ENCODE results near the gene ZNF783. TPM values are rescaled to one million over a fixed set of nuclear protein-coding genes. Genes with fewer than 3 reads are reported as not detected.

Gene ZNF783
- total and polyA plus RNA-seq, 9 donors, result 5.5 to 27.6 (median 17.0) TPM

- Histone ChIP-seq H3K4me1 (ENCODE audit: insufficient read depth) (peaks cover 7% of the 10 kb centered on the region), H3K9me3 (peaks cover 0 to 2% of the 10 kb centered on the region in 2 donors), H3K27me3 (no peaks in the 10 kb centered on the region), H3K27ac (no peak overlapping the region), H3K4me3 (no peak overlapping the region), H3K36me3 (no peaks in the 10 kb centered on the region)
- intact Hi-C loops (cut with DNase I), result no loop called here
- no peak for DNase-seq
- no peak for TF ChIP-seq CTCF (IDR thresholded peaks at IDR 0.05)
- TF ChIP-seq EP300 (IDR thresholded peaks at IDR 0.05), result no peak
- no peak for TF ChIP-seq POLR2A (IDR thresholded peaks at IDR 0.05)
- WGBS, 3 donors, result 79 to 88% (median 83%) methylated on average over 3 of the region's 3 CpGs
These were observed 23.9 kb upstream of the ZNF783 start for GRCh38 chr7:149238051-149238450.

- TF ChIP-seq EP300 (IDR thresholded peaks at IDR 0.05), result no peak
- no peak for TF ChIP-seq POLR2A (IDR thresholded peaks at IDR 0.05)
- TF ChIP-seq CTCF (IDR thresholded peaks at IDR 0.05), result peak; percentile 80 to 91 (median 88)
- Histone ChIP-seq H3K27me3 (no peaks in the 10 kb centered on the region), H3K27ac (peak within 1 kb of the TSS in 1 of 2 donors; percentile 80), H3K4me1 (ENCODE audit: insufficient read depth) (peaks cover 7% of the 10 kb centered on the region), H3K9me3 (peaks cover 0 to 2% of the 10 kb centered on the region in 2 donors), H3K4me3 (peak within 1 kb of the TSS; percentile 97), H3K36me3 (no peaks in the 10 kb centered on the region)
- 0 to 1% (median 1%) methylated on average over 42 to 64 of the region's 64 CpGs for WGBS, 3 donors
- intact Hi-C loops (cut with DNase I), result no loop called here
- DNase-seq, result peak; percentile 82 to 91 (median 86)
These were observed 22.5 kb upstream of the ZNF783 start, which contains the start of gene ZNF212 for GRCh38 chr7:149239345-149240143. Gene ZNF212, plus strand, starts transcription at chr7:149239651. Its CDS starts 128 bp downstream, at chr7:149239779.

GRCh38 chr7:149240637-149241036 lies 21.4 kb upstream of the ZNF783 start:
- WGBS, 3 donors, result 75 to 81% (median 76%) methylated on average over 5 of the region's 5 CpGs
- H3K4me1 ChIP-seq (ENCODE audit: insufficient read depth), result peaks cover 7% of the 10 kb centered on the region
- intact Hi-C loops (cut with DNase I), result no loop called here
- no peaks in the 10 kb centered on the region for H3K27me3 ChIP-seq
- no peak for TF ChIP-seq CTCF (IDR thresholded peaks at IDR 0.05)
- no peak for TF ChIP-seq POLR2A (IDR thresholded peaks at IDR 0.05)
- no peak for TF ChIP-seq EP300 (IDR thresholded peaks at IDR 0.05)
- no peaks in the 10 kb centered on the region for H3K36me3 ChIP-seq
- no peak for DNase-seq
- peaks cover 0 to 2% of the 10 kb centered on the region in 2 donors for H3K9me3 ChIP-seq
- peak overlapping the region; percentile 97 for H3K4me3 ChIP-seq
- no peak overlapping the region for H3K27ac ChIP-seq

GRCh38 chr7:149241696-149242095 lies 20.3 kb upstream of the ZNF783 start:
- DNase-seq, result no peak
- TF ChIP-seq EP300 (IDR thresholded peaks at IDR 0.05) (no peak), POLR2A (IDR thresholded peaks at IDR 0.05) (no peak), CTCF (IDR thresholded peaks at IDR 0.05) (no peak)
- WGBS, 3 donors, result 93 to 97% (median 96%) methylated on average over 5 of the region's 5 CpGs
- H3K27me3 ChIP-seq, result no peaks in the 10 kb centered on the region
- intact Hi-C loops (cut with DNase I), result no loop called here
- no peak overlapping the region for H3K4me3 ChIP-seq
- no peak overlapping the region for H3K27ac ChIP-seq
- H3K36me3 ChIP-seq, result no peaks in the 10 kb centered on the region
- H3K9me3 ChIP-seq, result peaks cover 0 to 2% of the 10 kb centered on the region in 2 donors
- peaks cover 7% of the 10 kb centered on the region for H3K4me1 ChIP-seq (ENCODE audit: insufficient read depth)

Measured in ovary (tissue), 9 donors.